Naive thymus-derived CD4-positive, alpha-beta T cell (primary cell): ENCODE results near the gene ANKH. TPM values are rescaled to one million over a fixed set of nuclear protein-coding genes. Genes with fewer than 3 reads are reported as not detected.

Experiments used
- ATAC-seq: fragments of 150-1000 bp; cut with Tn5 transposase; 2 replicates; pipeline ENCODE4 v1.10.0; 2021; ENCODE audit warnings: mild to moderate bottlenecking, moderate library complexity
- CTCF ChIA-PET: fragments of 350-600 bp; sonication (Branson Sonifier 250); formaldehyde crosslinking; loops from one replicate; lab custom pipeline; 2021; ENCODE audit warnings: antibody characterized with exemption; lab: Charles Lee
- POLR2A ChIA-PET: fragments of 350-600 bp; sonication (Branson Sonifier 250); formaldehyde crosslinking; loops from one replicate; lab custom pipeline; 2021; ENCODE audit warnings: antibody characterized with exemption, inconsistent platforms; lab: Charles Lee
- DNase-seq, 9 donors: peaks; one replicate each; pipeline versions ENCODE4 v3.0.0 to v3.0.0-alpha.2; 2020 to 2022; ENCODE audit warnings: mixed read lengths in 1 of 9
- H3K27ac ChIP-seq: one replicate; pipeline ENCODE4 v1.7.0; 2013; ENCODE audit warnings: mild to moderate bottlenecking, low read depth, low read length, moderate library complexity
- H3K27me3 ChIP-seq, 2 donors: one replicate each; pipeline ENCODE4 v1.7.0; 2013; ENCODE audit warnings: low read length in 2 of 2, mild to moderate bottlenecking in 2 of 2, moderate library complexity in 2 of 2; ENCODE audit not compliant: control insufficient read depth in 2 of 2, insufficient read depth in 2 of 2
- H3K36me3 ChIP-seq, 3 experiments: 1 replicate in 2 of 3; 2 replicates in 1 of 3; pipeline ENCODE4 v1.7.0; 2013; ENCODE audit warnings: low read length in 3 of 3, mild to moderate bottlenecking in 3 of 3, moderate library complexity in 1 of 3; ENCODE audit not compliant: insufficient read depth in 3 of 3, control insufficient read depth in 2 of 3
- H3K4me1 ChIP-seq, 2 donors: one replicate each; pipeline ENCODE4 v1.7.0; 2013; ENCODE audit warnings: low read length in 2 of 2, mild to moderate bottlenecking in 2 of 2, moderate library complexity in 1 of 2; ENCODE audit not compliant: control insufficient read depth in 2 of 2, insufficient read depth in 2 of 2
- H3K4me3 ChIP-seq: 2 replicates; pipeline ENCODE4 v1.7.0; 2013; ENCODE audit warnings: mild to moderate bottlenecking, low read length
- H3K9me3 ChIP-seq, 3 experiments: 1 replicate in 2 of 3; 2 replicates in 1 of 3; pipeline ENCODE4 v1.7.0; 2013; ENCODE audit warnings: low read length in 3 of 3; ENCODE audit not compliant: control insufficient read depth in 2 of 3
- H3K27ac Mint-ChIP-seq, 9 donors: one replicate each; pipeline ENCODE4 v1.8.0; 2020 to 2022; ENCODE audit warnings: mixed read lengths in 9 of 9, mild to moderate bottlenecking in 8 of 9, moderate library complexity in 5 of 9, inconsistent platforms in 2 of 9
- H3K27me3 Mint-ChIP-seq, 5 donors: one replicate each; pipeline ENCODE4 v1.8.0; 2021 to 2022; ENCODE audit warnings: mixed read lengths in 5 of 5, mild to moderate bottlenecking in 1 of 5
- H3K36me3 Mint-ChIP-seq, 5 donors: one replicate each; pipeline ENCODE4 v1.8.0; 2020 to 2022; ENCODE audit warnings: mixed read lengths in 5 of 5, mild to moderate bottlenecking in 3 of 5, inconsistent platforms in 1 of 5
- H3K4me1 Mint-ChIP-seq, 7 donors: one replicate each; pipeline ENCODE4 v1.8.0; 2020 to 2022; ENCODE audit warnings: mixed read lengths in 7 of 7, mild to moderate bottlenecking in 3 of 7, inconsistent platforms in 1 of 7
- H3K4me3 Mint-ChIP-seq, 10 donors: one replicate each; pipeline ENCODE4 v1.8.0; 2020 to 2022; ENCODE audit warnings: mild to moderate bottlenecking in 10 of 10, mixed read lengths in 10 of 10, moderate library complexity in 6 of 10, inconsistent platforms in 2 of 10
- H3K9me3 Mint-ChIP-seq, 11 donors: one replicate each; pipeline ENCODE4 v1.8.0; 2020 to 2022; ENCODE audit warnings: mixed read lengths in 11 of 11, mild to moderate bottlenecking in 4 of 11, inconsistent platforms in 1 of 11, moderate library complexity in 1 of 11
- intact Hi-C, 2 donors: fragments of 100-400 bp; cut with micrococcal nuclease; formaldehyde crosslinking; loops; one replicate each; pipeline ENCODE4 v1.15.1; 2023
- polyA plus RNA-seq, 2 donors: library from polyadenylated mRNA; unstranded; fragments of 300-500 nt; fragmentation: Illumina TruSeq; gene quantifications; one replicate each; pipeline ENCODE4 v1.2.3, GENCODE V29; 2021
- total RNA-seq, 6 experiments: library from RNA in 5 of 6; stranded (reverse) in 5 of 6; gene quantifications; 1 replicate in 5 of 6; 2 replicates in 1 of 6; pipeline ENCODE4 v1.2.3 and lab custom pipeline; 2021 to 2026

Gene ANKH
- total and polyA plus RNA-seq, 7 experiments from 2014 or later, result 35.9 to 190 (median 69.5) TPM

GRCh38 chr5:14901462-14902051 lies 30.0 kb upstream of the ANKH start:
- Mint-ChIP-seq H3K4me3 (no peak overlapping the region), H3K27me3 (peaks cover 0 to 5% (median 0%) of the 10 kb centered on the region in 5 donors), H3K9me3 (no peaks in the 10 kb centered on the region), H3K27ac (no peak overlapping the region), H3K4me1 (peaks cover 0 to 3% (median 0%) of the 10 kb centered on the region in 7 donors), H3K36me3 (no peaks in the 10 kb centered on the region)
- no peaks in the 10 kb centered on the region for H3K36me3 ChIP-seq
- intact Hi-C loops, result no loop called here
- no peaks in the 10 kb centered on the region for H3K4me1 ChIP-seq
- POLR2A ChIA-PET, result no interaction called here
- H3K27ac ChIP-seq, result no peak overlapping the region
- H3K4me3 ChIP-seq, result no peak overlapping the region
- no peaks in the 10 kb centered on the region for H3K27me3 ChIP-seq
- CTCF ChIA-PET, result no interaction called here
- DNase-seq, result no peak
- peak; percentile 18 for ATAC-seq
- no peaks in the 10 kb centered on the region for H3K9me3 ChIP-seq

GRCh38 chr5:14900693-14901461 lies 29.3 kb upstream of the ANKH start:
- ChIA-PET POLR2A (no interaction called here), CTCF (no interaction called here)
- Mint-ChIP-seq H3K4me3 (no peak overlapping the region), H3K4me1 (peaks cover 0 to 3% (median 0%) of the 10 kb centered on the region in 7 donors), H3K9me3 (no peaks in the 10 kb centered on the region), H3K36me3 (no peaks in the 10 kb centered on the region), H3K27ac (no peak overlapping the region), H3K27me3 (peaks cover 0 to 5% (median 0%) of the 10 kb centered on the region in 5 donors)
- Histone ChIP-seq H3K27ac (no peak overlapping the region), H3K27me3 (no peaks in the 10 kb centered on the region), H3K36me3 (no peaks in the 10 kb centered on the region), H3K9me3 (no peaks in the 10 kb centered on the region), H3K4me3 (no peak overlapping the region), H3K4me1 (no peaks in the 10 kb centered on the region)
- ATAC-seq (no peak), DNase-seq (no peak)
- intact Hi-C loops, result no loop called here

GRCh38 chr5:14896131-14896530 lies 24.6 kb upstream of the ANKH start:
- intact Hi-C loops, result no loop called here
- no peaks in the 10 kb centered on the region for H3K27me3 ChIP-seq
- H3K4me3 ChIP-seq, result no peak overlapping the region
- no peak overlapping the region for H3K27ac ChIP-seq
- Mint-ChIP-seq H3K9me3 (no peaks in the 10 kb centered on the region), H3K27me3 (no peaks in the 10 kb centered on the region), H3K4me3 (no peak overlapping the region), H3K36me3 (no peaks in the 10 kb centered on the region), H3K4me1 (no peaks in the 10 kb centered on the region), H3K27ac (no peak overlapping the region)
- no peaks in the 10 kb centered on the region for H3K9me3 ChIP-seq
- no peaks in the 10 kb centered on the region for H3K4me1 ChIP-seq
- ATAC-seq, result no peak
- no peak for DNase-seq
- POLR2A ChIA-PET, result no interaction called here
- H3K36me3 ChIP-seq, result no peaks in the 10 kb centered on the region
- CTCF ChIA-PET, result no interaction called here

GRCh38 chr5:14895301-14895700 lies 23.7 kb upstream of the ANKH start:
- CTCF ChIA-PET, result interaction anchor here (0.6 kb wide), 1 partner anchor 191 kb away, joined by 6 read pairs; no protein-coding TSS in a partner anchor
- POLR2A ChIA-PET, result no interaction called here
- Histone ChIP-seq H3K36me3 (no peaks in the 10 kb centered on the region), H3K9me3 (no peaks in the 10 kb centered on the region), H3K4me1 (no peaks in the 10 kb centered on the region), H3K4me3 (no peak overlapping the region), H3K27me3 (no peaks in the 10 kb centered on the region), H3K27ac (no peak overlapping the region)
- peak in 1 of 9 donors; percentile 19 for DNase-seq
- no peak overlapping the region for H3K27ac Mint-ChIP-seq
- H3K27me3 Mint-ChIP-seq, result no peaks in the 10 kb centered on the region
- H3K9me3 Mint-ChIP-seq, result no peaks in the 10 kb centered on the region
- H3K4me3 Mint-ChIP-seq, result no peak overlapping the region
- no peak for ATAC-seq
- intact Hi-C loops, result loop anchor here in 1 of 2 donors (1.0 kb wide), 2 partner anchors 168 to 210 kb away; no protein-coding TSS in a partner anchor
- H3K4me1 Mint-ChIP-seq, result no peaks in the 10 kb centered on the region
- no peaks in the 10 kb centered on the region for H3K36me3 Mint-ChIP-seq

- CTCF ChIA-PET, result no interaction called here
- Histone ChIP-seq H3K36me3 (no peaks in the 10 kb centered on the region), H3K27me3 (no peaks in the 10 kb centered on the region), H3K4me3 (no peak overlapping the region), H3K27ac (no peak overlapping the region), H3K4me1 (no peaks in the 10 kb centered on the region), H3K9me3 (no peaks in the 10 kb centered on the region)
- intact Hi-C loops, result loop anchor here in 1 of 2 donors (1.0 kb wide), 2 partner anchors 167 to 209 kb away; no protein-coding TSS in a partner anchor
- no peak overlapping the region for H3K4me3 Mint-ChIP-seq
- H3K27ac Mint-ChIP-seq, result no peak overlapping the region
- no peaks in the 10 kb centered on the region for H3K9me3 Mint-ChIP-seq
- ATAC-seq (no peak), DNase-seq (no peak)
- H3K4me1 Mint-ChIP-seq, result no peaks in the 10 kb centered on the region
- POLR2A ChIA-PET, result no interaction called here
- H3K27me3 Mint-ChIP-seq, result no peaks in the 10 kb centered on the region
- no peaks in the 10 kb centered on the region for H3K36me3 Mint-ChIP-seq
Measured at GRCh38 chr5:14894748-14895147, 23.2 kb upstream of the ANKH start.

- Mint-ChIP-seq H3K27me3 (no peaks in the 10 kb centered on the region), H3K9me3 (no peaks in the 10 kb centered on the region), H3K4me3 (no peak overlapping the region), H3K4me1 (no peaks in the 10 kb centered on the region), H3K27ac (no peak overlapping the region), H3K36me3 (no peaks in the 10 kb centered on the region)
- CTCF ChIA-PET, result no interaction called here
- Histone ChIP-seq H3K4me1 (no peaks in the 10 kb centered on the region), H3K27me3 (no peaks in the 10 kb centered on the region), H3K27ac (no peak overlapping the region), H3K4me3 (no peak overlapping the region), H3K9me3 (no peaks in the 10 kb centered on the region), H3K36me3 (no peaks in the 10 kb centered on the region)
- intact Hi-C loops, result no loop called here
- ATAC-seq, result no peak
- no peak for DNase-seq
- POLR2A ChIA-PET, result no interaction called here
Measured at GRCh38 chr5:14893381-14893780, 21.8 kb upstream of the ANKH start.

GRCh38 chr5:14890846-14891245 lies 19.3 kb upstream of the ANKH start:
- Histone ChIP-seq H3K36me3 (no peaks in the 10 kb centered on the region), H3K9me3 (no peaks in the 10 kb centered on the region), H3K27ac (no peak overlapping the region), H3K4me1 (no peaks in the 10 kb centered on the region), H3K4me3 (no peak overlapping the region), H3K27me3 (no peaks in the 10 kb centered on the region)
- H3K36me3 Mint-ChIP-seq, result no peaks in the 10 kb centered on the region
- ATAC-seq, result no peak
- H3K4me1 Mint-ChIP-seq, result no peaks in the 10 kb centered on the region
- no peak for DNase-seq
- no peak overlapping the region for H3K27ac Mint-ChIP-seq
- CTCF ChIA-PET, result no interaction called here
- intact Hi-C loops, result no loop called here
- no peaks in the 10 kb centered on the region for H3K27me3 Mint-ChIP-seq
- POLR2A ChIA-PET, result no interaction called here
- no peak overlapping the region for H3K4me3 Mint-ChIP-seq
- no peaks in the 10 kb centered on the region for H3K9me3 Mint-ChIP-seq
